GM21423 (cell line): ENCODE data around the gene VAMP2.

Experiments used
- ATAC-seq: cut with Tn5 transposase; IDR thresholded peaks from one replicate; pipeline ENCODE4 v1.9.1; 2021; ENCODE audit warnings: mild to moderate bottlenecking, moderate library complexity; ENCODE audit not compliant: unreplicated experiment

The VAMP2 gene

DNA sequence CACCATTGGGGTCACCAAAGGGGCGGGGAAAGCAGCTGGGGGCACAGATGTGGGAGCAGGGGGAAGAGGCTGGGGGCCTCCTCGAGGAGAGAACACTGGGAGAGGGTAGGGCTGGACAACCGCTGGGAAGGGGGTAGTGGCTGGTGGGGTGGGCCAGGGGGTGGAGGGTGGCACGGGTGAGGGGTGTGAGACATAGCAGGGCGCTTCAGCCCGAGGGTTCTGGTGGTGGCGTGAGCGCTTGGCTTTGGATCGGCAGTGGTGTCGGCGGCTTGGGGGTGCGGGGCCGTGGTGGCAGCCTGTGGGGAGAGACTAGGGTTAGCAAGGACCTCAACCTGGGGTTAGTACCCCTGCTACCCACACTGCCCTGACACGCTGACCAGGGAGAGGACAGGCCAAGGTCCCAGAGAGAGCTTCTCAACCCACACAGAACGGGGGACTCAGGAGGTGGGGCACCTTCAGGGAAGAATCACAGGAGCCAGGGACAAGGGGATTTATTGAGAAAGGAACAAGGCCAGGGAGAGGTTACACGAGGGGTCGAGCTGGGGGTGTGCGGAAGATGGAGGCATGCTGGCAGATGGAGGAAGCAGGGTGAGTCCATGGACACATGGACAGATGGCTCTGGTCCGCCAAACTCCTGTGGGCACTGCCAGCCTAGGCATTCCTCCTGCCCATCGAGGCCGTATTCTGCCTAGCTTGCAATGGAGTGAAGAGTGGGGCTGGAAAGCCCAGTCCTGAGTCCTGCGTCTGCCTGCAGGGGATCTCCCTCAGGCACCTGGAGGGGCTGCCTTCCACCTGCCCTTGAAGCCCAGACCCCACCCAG is 19.0 kb downstream of the VAMP2 start:
- no peak for ATAC-seq

GRCh38 chr17:8142887-8143580 is 19.7 kb downstream of the VAMP2 start:
- ATAC-seq = no peak

DNA sequence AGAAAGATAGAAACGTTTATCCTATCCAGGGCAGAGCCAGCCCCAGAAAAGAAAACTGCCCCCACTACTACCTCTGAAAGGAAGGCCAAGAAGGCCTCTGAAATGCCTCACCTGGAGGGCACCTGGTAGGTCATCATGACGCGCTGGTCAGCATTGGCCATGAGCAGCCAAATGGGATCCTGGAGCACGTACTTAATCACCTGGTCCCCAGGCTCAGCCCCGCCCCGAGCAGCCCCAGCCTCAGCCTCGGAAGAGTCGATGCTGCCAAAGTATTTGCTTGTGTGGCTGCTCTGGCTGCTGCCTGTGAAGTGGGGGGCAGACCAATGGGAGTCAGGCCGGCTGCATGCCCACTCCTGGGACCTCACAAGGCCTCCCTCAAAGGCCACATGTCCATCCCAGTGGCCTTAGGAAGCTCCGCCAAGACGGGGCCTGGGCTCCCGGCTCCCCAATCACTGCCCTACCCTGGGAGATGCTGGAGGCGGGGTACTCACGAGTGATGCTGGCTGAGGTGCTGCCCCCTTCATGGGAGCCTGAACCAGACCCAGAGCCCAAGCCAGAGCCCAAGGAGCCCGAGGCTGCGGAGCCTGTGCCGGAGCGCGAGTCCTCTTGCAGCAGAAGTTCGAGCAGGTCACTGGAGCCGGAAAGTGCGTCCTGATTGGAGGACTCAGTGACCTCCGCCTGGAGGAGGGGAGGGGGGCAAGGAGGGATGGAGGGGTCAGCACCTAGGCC is 20.4 kb downstream of the VAMP2 start:
- ATAC-seq = no peak

DNA sequence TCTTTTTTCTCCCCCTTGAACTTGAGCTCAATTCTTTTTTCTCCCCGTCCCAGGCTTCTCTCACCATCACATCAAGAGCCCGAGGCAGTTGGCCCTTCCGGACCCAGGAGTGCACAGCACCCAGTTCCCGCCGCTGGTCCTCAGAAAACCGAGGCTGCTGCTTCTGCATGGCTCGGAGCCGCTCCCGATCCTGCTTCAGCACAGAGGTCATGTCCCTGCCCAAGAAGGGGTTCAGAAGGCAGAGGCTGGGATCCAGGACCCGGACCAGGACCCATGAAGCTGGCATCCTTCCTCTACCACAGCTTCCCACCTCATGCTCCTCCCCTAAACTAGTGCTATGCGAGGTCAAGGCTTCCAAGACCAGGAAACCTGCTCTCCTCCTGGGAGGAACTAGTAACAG is 21.0 kb downstream of the VAMP2 start:
- no peak for ATAC-seq

DNA sequence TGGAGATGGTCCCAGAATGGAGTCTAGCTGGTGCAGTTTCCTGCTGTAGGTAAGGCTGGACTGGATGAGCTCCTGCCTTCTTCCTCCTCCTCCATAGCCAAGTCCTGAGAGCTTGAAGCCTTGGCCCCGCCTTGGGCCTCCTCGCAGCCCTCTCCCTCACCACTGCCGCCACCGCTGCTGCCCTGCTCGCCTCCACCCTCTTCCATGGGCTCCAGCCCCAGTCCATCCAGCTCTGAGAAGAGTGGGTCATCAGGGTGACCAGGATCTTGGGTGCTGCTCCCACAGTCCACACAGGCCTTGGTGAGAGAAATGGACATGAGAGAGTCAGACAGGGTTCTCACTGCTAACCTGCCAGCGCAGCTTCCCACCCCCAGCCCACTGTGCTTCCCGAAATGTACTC is 21.7 kb downstream of the VAMP2 start:
- no peak for ATAC-seq

- no peak for ATAC-seq
Measured at GRCh38 chr17:8140065-8141029, 22.4 kb downstream of the VAMP2 start.

GRCh38 chr17:8138672-8139371 is 23.9 kb downstream of the VAMP2 start:
- peak; percentile 81 for ATAC-seq

DNA sequence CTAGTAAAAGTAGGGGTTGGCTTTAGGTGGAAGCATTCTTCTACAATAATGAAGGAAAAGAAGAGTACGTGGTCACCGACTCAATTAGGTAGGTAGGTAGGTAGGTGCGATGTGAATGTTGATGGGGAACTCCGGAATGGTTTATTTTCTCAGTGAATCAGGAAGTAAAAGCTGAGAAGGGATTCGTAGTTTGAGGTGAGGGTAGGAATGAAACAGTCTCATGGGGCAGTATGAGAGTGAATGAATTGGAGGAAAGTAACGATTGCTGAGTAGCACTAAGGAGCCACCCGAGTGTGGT is 24.4 kb downstream of the VAMP2 start:
- no peak for ATAC-seq

GRCh38 chr17:8137645-8138373 is 24.9 kb downstream of the VAMP2 start:
- no peak for ATAC-seq

DNA sequence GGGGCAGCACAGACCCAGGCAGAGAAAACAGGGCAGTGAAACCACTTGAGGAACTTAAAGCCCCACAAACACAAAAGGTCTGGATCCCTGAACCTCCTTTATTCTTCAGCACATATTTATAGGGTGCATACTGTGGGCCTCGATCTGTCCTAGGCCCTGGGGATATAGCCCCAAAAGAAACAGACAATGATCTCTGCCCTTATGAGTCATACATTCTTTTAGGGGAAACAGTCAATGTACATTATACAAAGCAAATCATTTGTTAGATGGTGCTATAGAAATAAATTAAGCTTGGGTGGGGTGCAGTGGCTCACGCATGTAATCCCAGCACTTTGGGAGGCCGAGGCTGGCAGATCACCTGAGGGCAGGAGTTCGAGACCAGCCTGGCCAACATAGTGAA is 28.8 kb downstream of the VAMP2 start:
- ATAC-seq = no peak

GRCh38 chr17:8133399-8133798 is 29.3 kb downstream of the VAMP2 start:
- no peak for ATAC-seq

GRCh38 chr17:8131844-8132441 is 30.8 kb downstream of the VAMP2 start:
- ATAC-seq = no peak

GRCh38 chr17:8128125-8128784 is 34.5 kb downstream of the VAMP2 start:
- no peak for ATAC-seq

- ATAC-seq = no peak
Measured at GRCh38 chr17:8126491-8127066, 36.2 kb downstream of the VAMP2 start.

DNA sequence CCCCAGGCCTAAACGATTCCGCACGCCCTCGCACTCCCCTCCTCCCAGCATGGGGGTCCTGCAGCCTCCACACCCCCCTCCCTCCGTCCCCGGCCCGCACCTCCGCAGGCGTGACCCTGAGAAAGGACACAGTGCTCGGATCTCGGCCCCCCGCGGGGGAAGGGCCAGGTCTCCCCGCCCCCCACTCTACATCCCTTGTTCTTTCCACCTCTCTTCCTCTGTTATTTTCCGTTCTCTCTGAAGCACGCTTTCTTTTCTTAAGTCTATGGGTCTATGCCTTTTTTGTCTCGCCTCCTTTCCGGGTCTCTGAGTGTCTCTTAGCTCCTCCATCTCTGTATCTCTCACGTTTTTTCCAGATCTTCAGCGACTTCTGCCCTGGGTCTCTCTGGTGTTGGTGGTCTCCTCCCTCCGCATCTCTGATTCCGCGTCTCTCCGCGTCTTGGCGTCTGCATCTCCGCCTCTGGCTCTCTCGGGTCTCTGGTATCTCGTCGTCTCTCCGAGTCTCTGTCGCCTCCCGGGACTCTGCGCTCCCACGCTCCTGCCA is 36.7 kb downstream of the VAMP2 start:
- no peak for ATAC-seq

DNA sequence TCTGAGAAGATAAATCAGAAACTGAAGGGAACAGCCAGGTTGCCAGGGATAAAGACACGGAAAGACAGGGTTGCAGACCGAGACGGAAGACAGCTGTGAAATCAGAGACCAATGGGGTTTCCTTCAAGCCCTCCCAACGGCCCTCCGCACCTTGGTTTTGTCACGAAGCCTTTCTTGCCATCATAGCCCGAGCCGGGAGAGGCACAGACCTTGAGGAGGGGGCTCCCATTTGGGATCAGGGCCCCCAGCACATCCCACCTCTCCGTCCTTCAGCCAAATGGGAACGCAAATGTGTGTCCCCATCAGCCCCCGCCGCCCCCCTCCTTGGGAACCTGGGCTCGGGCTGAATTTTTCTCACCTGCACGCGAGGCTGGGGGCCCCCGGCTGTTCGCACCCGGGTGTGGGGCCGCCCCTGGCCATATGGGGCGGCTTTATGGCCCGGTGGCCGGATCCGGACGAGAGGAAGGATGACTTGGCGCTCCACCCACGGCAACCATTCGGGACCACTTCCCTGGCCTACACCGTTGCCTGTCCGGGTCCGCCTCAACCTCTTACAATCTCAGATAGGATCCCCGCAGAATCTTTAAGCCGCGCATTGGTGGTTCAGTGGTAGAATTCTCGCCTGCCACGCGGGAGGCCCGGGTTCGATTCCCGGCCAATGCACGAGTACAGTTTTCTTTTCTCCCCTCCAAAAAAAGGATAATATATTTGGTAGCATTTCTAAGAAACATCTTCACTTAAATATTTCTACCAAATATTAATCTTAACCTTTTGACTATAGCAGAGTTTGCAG is 37.4 kb downstream of the VAMP2 start:
- no peak for ATAC-seq
